WERI-Rb-1 (cell line): ENCODE measurements around the gene PILRA.
"Not testable (repeated sequence)": the region's sequence is repeated elsewhere in the genome, so short reads cannot be mapped to it uniquely, and the experiment has no call there.

Source experiments
- DNase-seq: peaks from one replicate; pipeline ENCODE4 v3.0.0-alpha.2; 2020
- H3K27ac ChIP-seq: fragments of 250-450 bp; sonication (Bioruptor Pico); 2 replicates; pipeline ENCODE4 v1.5.1; 2020; ENCODE audit warnings: mild to moderate bottlenecking, moderate library complexity
- H3K27me3 ChIP-seq: fragments of 250-450 bp; sonication (Bioruptor Pico); 2 replicates; pipeline ENCODE4 v1.5.1; 2021; ENCODE audit warnings: mild to moderate bottlenecking, low read depth, moderate library complexity; ENCODE audit not compliant: insufficient read depth, severe bottlenecking
- H3K36me3 ChIP-seq: fragments of 250-450 bp; sonication (Bioruptor Pico); 2 replicates; pipeline ENCODE4 v1.5.1; 2020; ENCODE audit warnings: mild to moderate bottlenecking, moderate library complexity
- H3K4me3 ChIP-seq: 2 replicates; pipeline ENCODE4 v1.5.1; 2011; ENCODE audit warnings: low read depth, mild to moderate bottlenecking, control low read depth, low read length
- H3K9me3 ChIP-seq: fragments of 250-450 bp; sonication (Bioruptor Pico); 2 replicates; pipeline ENCODE4 v1.5.1; 2021; ENCODE audit warnings: mild to moderate bottlenecking, moderate library complexity; ENCODE audit not compliant: severe bottlenecking
- TF ChIP-seq, protein P1 (sequence below): IDR thresholded peaks from 2 replicates; pipeline ENCODE4 v1.5.1; 2011; ENCODE audit warnings: low read depth, mild to moderate bottlenecking, control low read depth, inconsistent platforms, low read length

Gene PILRA

DNA sequence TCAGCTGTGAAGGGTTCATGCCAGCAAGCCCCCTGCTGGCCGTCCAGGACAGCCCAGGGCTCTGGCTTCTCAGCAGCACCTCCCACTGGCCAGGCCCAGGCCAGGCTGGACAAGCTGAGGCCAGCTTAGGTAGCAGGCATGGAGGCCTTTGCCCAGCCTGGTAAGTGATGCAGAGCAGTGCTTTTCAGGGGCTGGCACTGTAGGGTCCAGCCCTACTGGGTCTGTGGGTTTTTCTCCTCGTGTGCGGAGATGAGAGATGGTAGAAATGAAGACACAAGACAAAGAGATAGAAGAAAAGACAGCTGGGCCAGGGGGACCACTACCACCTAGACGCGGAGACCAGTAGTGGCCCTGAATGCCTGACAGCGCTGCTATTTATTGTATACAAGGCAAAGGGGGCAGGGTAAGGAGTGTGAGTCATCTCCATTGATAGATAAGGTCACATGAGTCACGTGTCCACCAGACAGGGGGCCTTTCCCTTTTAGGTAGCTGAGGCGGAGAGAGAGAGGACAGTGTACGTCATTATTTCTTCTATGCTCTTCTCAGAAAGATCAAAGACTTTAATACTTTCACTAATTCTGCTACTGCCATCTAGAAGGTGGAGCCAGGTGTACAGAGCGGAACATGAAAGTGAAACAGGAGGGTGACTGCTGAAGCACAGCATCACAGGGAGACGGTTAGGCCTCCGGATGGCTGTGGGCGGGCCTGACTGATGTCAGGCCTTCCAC lies 28.6 kb upstream of the PILRA start:
- DNase-seq, result peak; percentile 67
- TF ChIP-seq, protein P1, sequence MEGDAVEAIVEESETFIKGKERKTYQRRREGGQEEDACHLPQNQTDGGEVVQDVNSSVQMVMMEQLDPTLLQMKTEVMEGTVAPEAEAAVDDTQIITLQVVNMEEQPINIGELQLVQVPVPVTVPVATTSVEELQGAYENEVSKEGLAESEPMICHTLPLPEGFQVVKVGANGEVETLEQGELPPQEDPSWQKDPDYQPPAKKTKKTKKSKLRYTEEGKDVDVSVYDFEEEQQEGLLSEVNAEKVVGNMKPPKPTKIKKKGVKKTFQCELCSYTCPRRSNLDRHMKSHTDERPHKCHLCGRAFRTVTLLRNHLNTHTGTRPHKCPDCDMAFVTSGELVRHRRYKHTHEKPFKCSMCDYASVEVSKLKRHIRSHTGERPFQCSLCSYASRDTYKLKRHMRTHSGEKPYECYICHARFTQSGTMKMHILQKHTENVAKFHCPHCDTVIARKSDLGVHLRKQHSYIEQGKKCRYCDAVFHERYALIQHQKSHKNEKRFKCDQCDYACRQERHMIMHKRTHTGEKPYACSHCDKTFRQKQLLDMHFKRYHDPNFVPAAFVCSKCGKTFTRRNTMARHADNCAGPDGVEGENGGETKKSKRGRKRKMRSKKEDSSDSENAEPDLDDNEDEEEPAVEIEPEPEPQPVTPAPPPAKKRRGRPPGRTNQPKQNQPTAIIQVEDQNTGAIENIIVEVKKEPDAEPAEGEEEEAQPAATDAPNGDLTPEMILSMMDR, result peak; percentile 54
- not testable (repeated sequence) for H3K4me3 ChIP-seq, H3K27ac ChIP-seq, H3K27me3 ChIP-seq, H3K9me3 ChIP-seq
- peaks cover 43% of the 10 kb centered on the region for H3K36me3 ChIP-seq

GRCh38 chr7:100345288-100345672 lies 28.0 kb upstream of the PILRA start:
- peak; percentile 63 for DNase-seq
- TF ChIP-seq, protein P1, result peak; percentile 45
- not testable (repeated sequence) for H3K27ac ChIP-seq

DNA sequence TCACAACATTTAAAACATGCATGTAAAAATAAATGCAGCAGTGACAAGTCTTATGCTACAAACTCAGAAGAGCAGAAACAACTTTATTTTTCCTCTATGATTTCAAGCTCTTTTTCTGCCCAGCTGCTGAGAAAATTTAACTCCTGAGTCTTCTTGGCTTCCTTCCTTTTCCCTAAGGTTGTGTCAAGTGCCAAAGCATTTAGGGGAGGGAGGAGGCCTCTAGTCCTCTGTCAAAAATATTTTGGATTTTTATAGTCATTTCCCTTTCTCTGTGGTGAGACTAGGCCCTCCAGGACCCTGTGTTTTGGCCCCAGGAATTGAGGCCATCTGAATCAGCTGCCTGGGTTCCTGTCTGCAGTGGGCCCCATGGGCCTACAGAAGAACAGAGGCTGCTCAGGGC lies 26.4 kb upstream of the PILRA start:
- DNase-seq, result no peak
- H3K27me3 ChIP-seq, result no peaks in the 10 kb centered on the region
- H3K36me3 ChIP-seq, result peaks cover 56% of the 10 kb centered on the region
- H3K9me3 ChIP-seq, result no peaks in the 10 kb centered on the region
- TF ChIP-seq, protein P1, result no peak
- H3K27ac ChIP-seq, result no peak overlapping the region
- no peak overlapping the region for H3K4me3 ChIP-seq

More at GRCh38 chr7:100345288-100345672, 28.0 kb upstream of the PILRA start:
- H3K4me3 ChIP-seq, H3K9me3 ChIP-seq, H3K27me3 ChIP-seq: not testable (repeated sequence)
- H3K36me3 ChIP-seq, result peaks cover 46% of the 10 kb centered on the region

- H3K36me3 ChIP-seq, result peaks cover 56% of the 10 kb centered on the region
- TF ChIP-seq, protein P1, result no peak
- no peak overlapping the region for H3K27ac ChIP-seq
- H3K27me3 ChIP-seq, result no peaks in the 10 kb centered on the region
- no peaks in the 10 kb centered on the region for H3K9me3 ChIP-seq
- H3K4me3 ChIP-seq, result no peak overlapping the region
- no peak for DNase-seq
These were observed 24.5 kb upstream of the PILRA start for GRCh38 chr7:100348805-100349204.

- peaks cover 64% of the 10 kb centered on the region for H3K36me3 ChIP-seq
- no peak for DNase-seq
- TF ChIP-seq, protein P1, result no peak
These were observed 23.5 kb upstream of the PILRA start for GRCh38 chr7:100349757-100350156.

DNA sequence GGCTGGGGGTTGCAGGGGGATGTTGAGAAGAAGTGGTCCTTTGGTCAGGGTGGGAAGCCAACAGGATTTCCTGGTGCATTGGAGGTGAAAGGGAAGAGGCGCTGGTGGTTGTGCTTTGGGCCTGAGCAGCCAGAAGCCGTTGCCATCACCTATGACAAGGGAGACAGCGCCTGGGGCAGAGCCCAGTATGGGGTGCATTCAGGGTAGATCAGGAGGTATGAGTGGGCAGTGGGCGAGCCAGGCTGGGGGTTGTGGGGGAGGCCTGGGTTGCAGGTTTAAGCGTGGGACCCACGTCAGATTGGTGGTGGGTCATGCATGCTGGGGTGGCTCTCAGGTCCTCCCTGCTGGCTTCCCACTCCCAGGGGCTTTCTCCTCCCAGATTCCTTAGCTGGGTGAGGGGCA lies 21.6 kb upstream of the PILRA start:
- Histone ChIP-seq H3K27me3 (no peaks in the 10 kb centered on the region), H3K27ac (no peak overlapping the region), H3K4me3 (no peak overlapping the region), H3K36me3 (peaks cover 70% of the 10 kb centered on the region), H3K9me3 (no peaks in the 10 kb centered on the region)
- TF ChIP-seq, protein P1, result no peak
- no peak for DNase-seq

More at GRCh38 chr7:100349757-100350156, 23.5 kb upstream of the PILRA start:
- H3K4me3 ChIP-seq, result no peak overlapping the region
- no peaks in the 10 kb centered on the region for H3K9me3 ChIP-seq
- no peak overlapping the region for H3K27ac ChIP-seq
- H3K27me3 ChIP-seq, result no peaks in the 10 kb centered on the region

- H3K27me3 ChIP-seq, H3K27ac ChIP-seq, DNase-seq, H3K4me3 ChIP-seq, H3K9me3 ChIP-seq: not testable (repeated sequence)
- peaks cover 70% of the 10 kb centered on the region for H3K36me3 ChIP-seq
These were observed 21.0 kb upstream of the PILRA start for GRCh38 chr7:100352230-100352781.
